ENCODE measurements around the gene TMPRSS11A.

TMPRSS11A gene

DNA sequence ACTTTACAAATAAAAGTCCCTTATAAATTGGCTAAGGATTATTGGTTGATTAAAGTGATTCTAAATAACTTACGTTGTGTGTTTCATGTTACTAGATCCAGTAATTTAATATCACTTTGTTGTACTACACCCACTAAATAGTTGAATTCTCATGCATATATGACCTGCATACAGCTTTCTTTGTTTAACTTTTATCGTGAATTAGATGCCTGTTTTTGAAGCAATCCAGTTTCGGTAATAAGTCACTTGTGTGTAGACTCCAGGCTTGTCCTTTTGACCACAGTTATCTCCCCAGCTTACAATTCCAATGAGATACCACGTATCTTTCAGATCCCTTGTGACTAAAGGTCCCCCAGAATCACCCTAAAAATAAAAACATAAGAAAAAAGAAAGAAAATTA lies 52.2 kb downstream of the TMPRSS11A start:
- no peak for DNase-seq

DNA sequence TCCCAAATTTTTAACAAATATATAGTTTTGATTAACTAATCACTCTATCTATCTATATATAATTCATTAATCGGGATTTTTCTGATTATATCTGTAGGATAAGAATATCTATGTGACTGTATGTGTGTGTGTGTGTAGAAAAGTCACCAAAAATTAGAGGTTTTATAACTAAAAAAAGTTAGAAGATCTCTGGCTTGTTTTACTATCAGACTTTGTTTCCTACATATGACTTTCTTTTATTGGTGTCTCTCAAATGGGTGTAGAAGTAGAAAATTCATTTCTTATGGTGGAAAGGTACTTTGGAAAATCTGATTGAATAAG lies 52.7 kb downstream of the TMPRSS11A start:
- no peak for DNase-seq

DNA sequence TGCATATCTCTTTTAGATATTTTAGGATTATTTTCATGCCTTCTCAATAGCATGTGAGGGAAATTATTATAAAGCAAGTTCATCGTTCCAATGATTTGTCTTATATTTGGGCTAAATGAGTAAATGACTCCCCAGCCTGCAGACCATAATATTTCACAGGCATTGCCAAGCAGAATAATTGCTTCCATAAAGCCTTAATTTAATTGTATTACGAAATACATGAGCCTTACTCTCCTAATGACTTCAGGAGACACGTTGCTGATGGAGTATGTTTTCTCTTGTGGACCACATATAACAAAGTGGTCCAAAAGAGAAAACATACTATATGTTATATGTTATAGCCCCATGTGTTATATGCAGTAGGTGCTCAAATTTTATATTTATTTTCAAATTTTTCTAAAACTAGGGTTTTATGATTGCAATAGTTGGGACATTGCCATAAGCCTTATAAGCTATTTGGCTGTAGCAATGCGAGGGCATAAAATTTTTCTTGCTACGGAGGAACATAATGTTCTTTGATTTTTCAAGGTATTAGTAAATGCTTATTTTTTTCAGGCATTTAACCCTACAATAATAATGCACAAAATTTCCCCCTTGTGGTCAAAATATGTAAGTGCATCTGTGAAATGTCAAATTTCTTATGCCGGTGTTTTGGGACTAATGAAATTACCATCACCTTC lies 53.2 kb downstream of the TMPRSS11A start:
- DNase-seq, result no peak

DNA sequence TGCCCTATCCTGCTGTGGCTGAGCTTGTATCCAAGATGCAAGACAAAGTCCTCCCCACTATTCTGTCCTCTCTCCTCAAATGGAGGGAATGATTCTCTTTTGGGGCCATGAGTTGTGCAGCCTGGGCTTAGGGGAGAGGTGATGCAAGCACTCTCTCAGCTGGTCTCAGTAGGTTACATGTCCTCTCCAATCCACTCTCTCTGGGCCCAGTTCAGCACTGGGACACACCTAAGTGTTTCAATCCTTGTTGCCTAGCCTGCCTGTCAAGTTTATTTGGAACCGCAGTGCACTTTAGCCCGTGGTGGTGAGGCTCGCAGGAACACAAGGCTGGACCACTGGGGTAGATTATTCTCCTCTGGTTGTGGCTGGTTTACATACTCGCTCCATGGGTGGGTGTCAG lies 55.6 kb downstream of the TMPRSS11A start:
- no peak for DNase-seq

DNA sequence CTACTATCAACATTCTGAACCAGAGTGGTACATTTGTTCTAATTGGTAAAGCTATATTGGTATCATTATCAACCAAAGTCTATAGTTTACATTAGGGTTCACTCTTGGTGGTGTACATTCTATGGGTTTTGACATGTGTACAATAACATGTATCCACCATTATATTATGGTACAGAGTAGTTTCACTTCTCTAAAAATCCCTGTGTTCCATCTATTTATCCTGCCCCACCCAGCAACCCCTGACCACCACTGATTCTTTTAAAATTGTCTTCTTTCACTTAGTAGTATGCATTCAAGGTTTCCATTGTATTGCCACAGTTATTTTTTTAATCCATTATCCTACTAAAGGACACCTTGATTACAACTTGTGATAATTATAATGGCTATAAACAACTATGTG lies 64.2 kb downstream of the TMPRSS11A start:
- no peak for DNase-seq

DNA sequence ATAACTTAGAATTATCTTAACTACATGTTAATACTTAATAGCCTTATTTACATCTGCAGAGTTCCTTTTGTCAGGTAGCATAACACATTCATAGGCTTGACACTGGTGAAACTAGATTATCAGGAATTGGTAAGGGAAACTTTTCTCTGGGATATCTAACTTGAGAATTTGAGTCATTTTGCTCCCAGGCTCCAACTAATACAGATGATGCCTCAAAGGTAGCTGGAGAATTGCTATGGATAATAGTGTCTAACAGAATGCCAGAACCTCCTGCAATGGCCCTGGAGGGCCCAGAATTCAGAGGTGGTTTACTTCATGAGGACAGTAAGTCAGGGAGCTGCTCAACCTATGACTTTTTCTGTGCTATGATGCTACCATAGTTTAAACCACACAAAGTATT lies 65.6 kb downstream of the TMPRSS11A start:
- no peak for DNase-seq

DNA sequence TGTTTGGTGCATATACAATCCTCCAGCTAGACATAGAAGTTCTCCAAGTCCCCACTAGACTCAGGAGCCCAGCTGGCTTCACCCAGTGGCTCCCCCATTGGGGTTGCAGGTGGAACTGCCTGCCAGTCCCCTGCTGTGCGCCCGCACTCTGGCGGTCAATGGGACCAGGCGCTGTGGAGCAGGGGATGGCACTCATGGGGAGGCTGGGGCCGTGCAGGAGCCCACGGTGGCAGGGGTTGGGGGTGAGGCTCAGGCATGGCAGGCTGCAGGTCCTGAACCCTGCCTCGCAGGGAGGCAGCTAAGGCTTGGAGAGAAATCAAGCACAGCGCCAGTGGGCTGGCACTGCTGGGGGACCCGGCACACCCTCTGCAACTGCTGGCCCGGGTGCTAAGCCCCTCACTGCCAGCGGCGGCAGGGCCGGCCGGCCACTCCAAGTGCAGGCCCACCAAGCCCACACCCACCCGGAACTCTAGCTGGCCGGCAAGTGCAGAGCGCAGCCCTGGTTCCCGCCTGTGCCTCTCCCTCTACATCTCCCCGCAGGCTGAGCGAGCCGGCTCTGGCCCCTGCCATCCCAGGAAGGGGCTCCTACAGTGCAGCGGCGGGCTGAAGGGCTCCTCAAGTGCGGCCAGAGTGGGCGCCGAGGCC lies 66.8 kb downstream of the TMPRSS11A start:
- no peak for DNase-seq

DNA sequence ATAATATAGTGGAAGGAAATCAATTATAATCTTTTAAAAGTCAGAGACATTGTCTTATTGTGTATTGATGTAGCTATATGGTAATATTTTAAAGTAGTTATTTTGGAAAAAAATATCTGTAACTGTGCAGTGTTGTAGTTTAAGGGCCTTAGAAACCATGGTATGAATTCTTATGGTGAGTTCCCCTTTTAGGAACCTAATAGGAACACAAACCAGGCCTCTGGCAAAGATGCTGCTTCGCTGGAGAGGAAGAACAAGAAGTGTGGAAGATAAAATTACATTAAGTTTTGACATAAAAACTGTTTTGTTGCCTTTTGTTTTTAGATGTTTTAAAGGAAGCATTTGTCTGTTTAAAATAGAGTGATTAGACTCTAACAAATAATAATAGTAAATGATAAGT lies 68.6 kb downstream of the TMPRSS11A start:
- no peak for DNase-seq

DNA sequence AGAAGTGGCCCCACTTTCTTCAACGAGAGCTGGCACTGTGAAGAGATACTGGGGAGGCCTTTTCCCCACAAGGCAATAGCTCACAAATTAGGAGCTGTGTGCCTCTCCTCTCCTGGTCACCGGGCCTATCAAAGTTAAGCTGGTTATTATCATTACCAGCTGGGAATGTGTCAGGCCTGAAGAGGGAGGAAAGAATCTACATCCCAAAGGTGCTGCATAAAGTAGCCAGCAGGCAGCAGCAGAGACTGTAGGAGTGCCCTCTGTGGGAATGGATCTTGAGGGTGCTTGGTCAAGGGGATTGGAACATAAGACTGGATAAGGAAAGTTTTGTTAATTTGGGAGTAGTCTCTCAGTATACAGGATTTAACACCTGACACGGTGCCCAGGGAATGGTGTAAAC lies 70.4 kb downstream of the TMPRSS11A start:
- DNase-seq, result no peak

DNA sequence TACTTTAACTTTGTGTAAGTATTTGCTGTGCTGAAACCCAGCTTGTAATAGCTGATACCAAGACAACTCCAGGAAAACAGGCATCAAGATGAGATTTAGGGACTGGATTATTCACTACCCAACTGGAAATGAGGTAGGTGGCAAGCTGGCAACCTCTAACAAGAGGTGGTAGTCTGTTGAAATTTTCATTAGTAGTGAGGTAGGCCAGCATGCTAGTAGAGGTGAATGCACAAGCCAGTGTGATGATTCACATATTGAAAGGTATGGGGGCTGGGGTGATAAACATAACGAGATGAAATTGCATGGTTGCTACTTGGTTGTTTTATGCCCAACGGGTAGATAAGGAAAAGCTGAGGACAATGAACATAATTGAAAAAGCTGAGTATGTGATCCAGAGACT lies 71.0 kb downstream of the TMPRSS11A start:
- DNase-seq, result no peak

DNA sequence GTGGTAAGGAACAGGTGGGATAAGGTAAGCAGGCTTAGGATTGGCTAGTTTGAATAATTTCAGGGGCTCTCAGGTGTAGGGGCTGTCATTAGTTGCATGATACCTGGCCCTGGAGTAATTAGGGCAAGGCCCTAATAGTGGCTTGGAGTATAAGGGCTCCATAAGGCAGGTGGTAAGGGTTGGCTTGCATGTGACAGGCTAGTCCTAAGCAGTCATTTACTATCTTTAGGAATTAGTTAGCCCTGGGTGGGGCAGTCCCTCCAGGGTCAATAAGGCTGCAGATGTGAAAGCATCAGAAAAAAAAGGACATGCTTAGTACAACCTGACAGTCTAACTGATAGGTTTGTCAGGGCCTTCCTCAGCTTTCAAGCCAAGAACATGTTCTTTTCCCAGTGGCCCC lies 71.6 kb downstream of the TMPRSS11A start:
- DNase-seq, result no peak

DNA sequence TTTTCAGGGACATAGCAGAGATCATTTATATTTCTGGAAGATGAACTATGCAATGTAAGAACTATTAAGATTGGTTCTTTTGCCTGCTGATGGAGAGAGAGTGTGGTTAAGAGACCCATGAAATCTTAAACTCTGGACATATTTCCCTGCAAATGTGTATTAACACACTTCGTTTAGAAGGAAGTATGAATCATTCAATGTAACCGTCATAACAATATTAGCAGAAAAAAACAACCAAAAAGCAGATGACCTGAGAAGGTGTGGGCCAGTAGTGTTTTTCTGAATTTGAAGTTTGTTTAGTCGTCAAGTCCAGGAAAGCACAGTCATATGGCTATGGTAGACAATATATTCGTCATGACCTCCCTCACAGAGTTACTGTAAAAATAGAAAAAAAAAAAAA lies 77.0 kb downstream of the TMPRSS11A start:
- no peak for DNase-seq

DNA sequence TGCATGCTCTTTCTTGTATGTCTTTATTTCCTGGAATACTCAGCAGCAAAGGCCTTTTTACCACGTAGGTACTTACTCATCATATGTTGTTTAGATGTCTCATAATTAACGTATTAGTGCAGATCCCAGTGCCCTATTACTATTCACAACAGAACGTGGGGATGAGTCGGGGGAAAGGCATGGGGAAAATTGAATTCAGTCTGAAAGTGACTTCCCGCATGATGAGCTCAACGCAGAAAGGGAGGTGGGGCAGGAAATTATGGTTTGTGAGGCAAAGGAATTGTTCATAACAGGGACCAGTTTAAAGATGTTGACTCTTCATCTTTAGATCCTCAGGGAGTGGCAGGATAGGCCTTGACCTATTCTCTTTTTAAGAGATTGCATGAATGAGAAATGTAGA lies 77.5 kb downstream of the TMPRSS11A start:
- DNase-seq, result no peak

DNA sequence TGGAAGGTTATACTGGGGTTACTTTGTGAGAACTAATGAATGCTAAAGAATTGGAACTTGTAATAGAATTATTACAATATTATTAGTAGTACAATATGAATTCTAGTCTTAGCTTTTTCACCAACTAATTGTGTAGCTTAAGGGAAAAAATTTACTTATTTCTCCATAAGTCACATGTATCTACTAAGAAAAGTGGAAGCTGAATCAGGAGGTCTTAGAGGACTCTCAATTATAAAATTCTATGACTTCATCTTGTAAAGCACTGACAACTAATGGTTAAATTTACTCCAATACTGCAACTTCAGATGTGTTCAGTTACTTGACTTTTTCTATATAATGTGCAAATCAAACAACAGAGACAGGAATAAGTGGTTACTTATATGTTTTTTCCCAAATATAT lies 78.6 kb downstream of the TMPRSS11A start:
- no peak for DNase-seq

DNA sequence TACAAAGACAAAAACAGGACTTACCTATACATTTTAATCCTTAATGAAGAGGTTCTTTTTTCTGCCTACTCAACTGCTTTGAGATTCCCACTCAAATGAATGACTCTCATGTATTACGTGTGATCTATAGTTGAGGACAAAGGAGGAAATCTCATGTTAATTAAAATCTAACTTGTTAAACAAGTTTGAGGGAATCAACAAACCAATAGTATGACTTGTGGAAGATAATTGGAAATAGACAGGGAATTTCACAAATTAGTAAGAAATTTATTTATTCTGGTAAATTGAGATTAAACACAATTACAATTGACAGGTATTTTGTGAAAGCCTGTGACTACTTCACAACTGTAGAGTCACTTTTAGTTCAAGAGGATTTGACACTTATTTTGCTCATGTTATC lies 79.4 kb downstream of the TMPRSS11A start, which contains the start of gene TMPRSS11D:
TMPRSS11D (minus strand) TSS at position 101 of the 400 bp plus-strand sequence; CDS start at position 32, 69 bp downstream.
- DNase-seq, result no peak

DNA sequence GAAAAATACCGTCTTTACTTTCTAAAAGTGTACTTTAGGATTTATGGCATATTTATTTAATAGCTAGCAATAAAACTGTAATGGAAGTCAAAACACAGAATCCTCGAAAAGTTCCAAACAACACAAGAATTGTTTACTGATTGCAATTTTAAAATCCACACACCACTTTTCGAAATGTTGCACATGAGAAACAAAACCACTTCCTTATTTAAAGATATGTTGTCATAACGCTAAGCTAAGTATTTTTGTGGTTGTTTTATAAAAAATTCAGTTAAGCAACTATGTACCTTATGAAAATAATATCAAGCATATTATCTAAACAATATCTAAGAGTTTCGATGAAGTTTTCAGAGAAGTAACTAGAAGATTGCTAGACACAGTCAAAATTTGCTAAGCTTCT lies 79.8 kb downstream of the TMPRSS11A start:
- no peak for DNase-seq

DNA sequence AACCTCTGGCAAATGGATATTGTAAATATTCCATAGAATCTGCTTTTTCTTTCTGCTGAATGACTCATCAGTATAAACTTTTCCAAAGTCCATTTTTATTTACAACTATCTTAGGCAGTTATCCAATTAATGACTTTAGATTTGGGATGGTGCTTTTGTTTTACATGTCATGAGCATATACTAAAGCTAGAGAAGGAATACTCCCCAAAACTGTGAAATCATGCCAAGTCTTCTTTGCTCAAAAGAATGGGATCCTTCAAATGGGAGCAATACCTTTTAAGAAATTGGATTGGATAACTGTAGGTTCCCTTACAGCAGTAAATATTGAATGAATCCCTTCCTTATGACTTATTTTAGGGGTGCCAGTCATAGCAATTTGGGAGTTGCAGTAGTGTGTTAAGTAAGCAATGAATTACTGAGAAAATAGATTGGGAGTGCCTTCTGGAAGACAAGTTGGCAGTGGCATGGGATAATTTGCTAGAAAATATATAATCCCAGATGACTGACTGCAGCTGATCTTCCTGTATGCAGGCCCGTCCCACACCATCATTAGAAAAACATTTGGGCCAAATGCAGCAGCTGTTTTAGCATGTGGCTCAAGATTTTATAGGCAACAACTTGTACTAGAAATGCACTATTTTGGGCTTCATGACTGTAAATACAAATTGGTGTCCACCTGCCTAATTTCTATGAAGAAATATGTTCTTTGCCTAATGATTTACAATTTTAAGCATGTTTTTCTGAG lies 82.3 kb downstream of the TMPRSS11A start:
- DNase-seq, result no peak

DNA sequence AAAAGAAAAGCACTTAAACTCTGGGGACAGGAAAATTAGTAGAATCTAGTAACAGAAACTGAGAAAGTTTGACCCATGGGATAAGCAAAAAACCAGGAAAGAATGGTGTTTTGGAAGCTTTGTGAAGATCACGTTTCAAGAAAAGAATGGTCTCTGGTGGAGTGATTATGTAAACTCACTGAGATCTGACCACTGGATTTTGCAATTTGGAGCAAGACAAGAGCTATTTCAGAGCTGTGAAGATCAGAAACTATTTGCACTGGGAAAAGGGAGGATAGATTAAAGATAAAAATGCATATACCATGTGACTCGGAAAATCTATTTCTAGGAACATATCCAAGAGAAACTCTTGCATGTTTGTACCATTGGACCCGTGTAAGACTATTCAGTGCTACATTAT lies 83.8 kb downstream of the TMPRSS11A start:
- no peak for DNase-seq

DNA sequence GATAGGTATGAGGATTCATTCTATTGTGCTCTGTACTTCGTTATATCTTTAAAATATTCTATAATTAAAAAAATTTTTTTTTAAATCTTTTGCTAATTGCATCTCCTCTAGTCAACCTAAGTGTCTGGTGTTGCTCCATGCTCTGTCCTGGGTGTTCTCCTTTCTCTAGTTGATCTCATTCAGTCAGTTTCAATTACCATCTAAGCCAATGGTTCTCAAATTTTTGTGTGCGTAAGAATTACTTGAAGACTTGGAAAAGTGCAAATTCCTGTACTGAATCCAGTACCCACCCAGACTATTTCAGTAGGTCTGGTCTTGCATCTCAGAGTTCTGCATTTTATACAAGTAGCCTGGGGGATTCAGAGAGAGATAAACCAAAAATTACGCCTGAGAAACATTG lies 86.2 kb downstream of the TMPRSS11A start:
- no peak for DNase-seq

DNA sequence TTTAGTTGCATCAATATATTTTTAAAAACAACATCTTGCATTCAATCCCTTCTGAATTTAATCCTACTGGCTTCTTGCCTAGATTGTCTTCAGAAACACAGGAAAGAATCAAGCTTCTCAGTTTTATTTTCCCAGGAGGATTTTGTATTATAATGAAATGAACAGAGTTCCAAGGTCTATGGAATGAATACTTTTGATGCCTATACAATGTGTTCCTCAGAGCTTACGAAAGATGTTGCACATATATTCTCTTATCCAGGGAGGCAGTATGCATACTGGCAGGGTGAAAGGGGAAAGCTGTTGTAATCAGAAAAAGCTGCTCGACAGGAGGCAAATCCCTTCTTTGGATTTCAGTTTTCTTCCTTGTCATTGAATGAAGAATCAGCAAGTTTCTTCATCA lies 88.3 kb downstream of the TMPRSS11A start:
- no peak for DNase-seq

DNA sequence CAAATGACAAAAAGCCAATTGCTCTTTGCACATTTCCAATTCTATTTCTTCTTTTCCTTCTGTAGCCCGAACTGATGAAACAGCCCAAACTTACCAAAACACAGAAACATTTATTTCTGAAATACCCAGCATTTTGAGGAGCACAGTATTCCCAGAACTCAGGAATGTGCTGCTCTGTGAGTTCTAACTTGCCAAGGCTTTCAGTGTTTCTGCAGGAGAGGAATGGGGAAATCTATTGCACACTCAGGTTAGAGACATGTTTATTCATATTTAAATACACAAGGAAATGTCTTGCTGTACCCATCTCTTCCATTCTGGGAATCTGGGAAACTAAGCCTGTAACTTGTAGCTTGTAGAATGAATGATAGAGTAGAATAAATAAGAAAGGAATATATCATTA lies 90.2 kb downstream of the TMPRSS11A start:
- no peak for DNase-seq

DNA sequence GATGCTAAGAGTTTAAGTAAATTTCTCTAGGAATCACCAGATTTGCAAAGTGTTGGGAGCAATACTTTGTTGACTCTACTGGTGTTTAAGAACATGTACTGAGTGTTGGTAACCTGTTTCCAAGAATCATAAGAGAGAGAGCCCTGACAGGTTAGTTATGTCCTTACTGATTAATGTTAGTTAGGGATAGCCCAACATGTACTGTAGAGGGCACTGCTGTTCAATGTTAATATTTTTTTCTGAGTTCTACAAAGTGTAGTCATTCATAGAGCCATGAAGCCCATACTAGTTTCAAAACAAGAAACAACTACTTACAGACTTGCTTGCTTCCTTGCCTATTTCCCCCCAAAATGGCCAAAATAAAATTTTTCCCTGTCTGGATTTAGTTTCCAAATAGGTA lies 91.4 kb downstream of the TMPRSS11A start:
- DNase-seq, result no peak

DNA sequence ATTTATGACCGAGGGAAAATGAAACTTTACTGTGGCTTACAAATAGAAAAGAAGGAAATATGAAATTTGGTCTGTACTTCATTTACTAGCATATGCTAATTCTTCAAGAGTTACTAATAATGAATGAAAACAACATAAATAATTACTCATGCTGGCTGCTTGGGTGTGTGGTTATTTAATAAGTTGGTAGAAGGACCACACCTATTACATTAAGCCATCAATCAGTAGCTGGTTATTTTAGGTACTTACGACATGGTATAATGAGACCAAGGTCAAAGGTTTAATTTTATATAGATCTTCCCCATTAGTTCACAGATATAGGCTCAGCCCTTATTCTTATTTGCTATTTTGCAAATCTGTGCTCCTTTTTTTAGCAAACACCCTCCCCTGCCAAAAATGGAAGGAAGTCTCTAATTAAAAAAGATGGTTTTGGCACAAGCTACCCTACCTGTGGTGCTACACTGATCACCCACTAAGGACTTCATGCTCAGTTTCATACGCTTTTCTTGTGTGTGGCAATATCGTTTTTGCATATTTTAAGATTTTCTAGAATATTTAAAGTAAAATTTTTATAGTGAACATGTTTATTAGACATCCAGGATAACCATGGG lies 93.6 kb downstream of the TMPRSS11A start:
- DNase-seq, result no peak

DNA sequence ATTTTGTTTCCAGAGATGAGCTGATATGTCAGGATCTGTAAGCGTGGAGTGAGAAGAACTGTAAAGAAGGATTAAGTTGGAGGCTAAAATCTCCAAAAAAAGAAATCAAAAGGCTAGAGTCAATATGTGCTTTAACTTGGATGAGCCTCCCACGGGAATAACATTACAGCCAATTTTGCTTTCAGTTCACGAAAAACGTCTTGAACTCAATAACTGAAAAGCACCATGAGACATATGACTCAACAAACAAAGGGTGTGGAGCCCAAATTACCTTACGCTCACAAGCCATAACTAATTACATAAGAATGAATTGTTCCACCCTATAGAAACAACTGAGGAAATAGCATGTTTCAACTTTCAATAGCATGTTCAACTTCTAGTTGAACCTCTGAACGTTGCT lies 101.8 kb downstream of the TMPRSS11A start:
- DNase-seq, result no peak

Measured in stimulated activated CD4-positive, alpha-beta T cell treated with anti-CD3 and anti-CD28 coated beads, Interleukin-2, amount 100 ng/mL, for 48 hours (primary cell).